ENCODE data around the gene RPL18.

Gene RPL18

GRCh38 chr19:48629297-48629598 is 10.3 kb upstream of the RPL18 start:
- no peak for DNase-seq

GRCh38 chr19:48628486-48629296 is 9.7 kb upstream of the RPL18 start:
- no peak for DNase-seq

GRCh38 chr19:48627865-48628314 is 8.9 kb upstream of the RPL18 start:
- DNase-seq = no peak

- no peak for DNase-seq
Measured at GRCh38 chr19:48627201-48627864, 8.4 kb upstream of the RPL18 start.

DNA sequence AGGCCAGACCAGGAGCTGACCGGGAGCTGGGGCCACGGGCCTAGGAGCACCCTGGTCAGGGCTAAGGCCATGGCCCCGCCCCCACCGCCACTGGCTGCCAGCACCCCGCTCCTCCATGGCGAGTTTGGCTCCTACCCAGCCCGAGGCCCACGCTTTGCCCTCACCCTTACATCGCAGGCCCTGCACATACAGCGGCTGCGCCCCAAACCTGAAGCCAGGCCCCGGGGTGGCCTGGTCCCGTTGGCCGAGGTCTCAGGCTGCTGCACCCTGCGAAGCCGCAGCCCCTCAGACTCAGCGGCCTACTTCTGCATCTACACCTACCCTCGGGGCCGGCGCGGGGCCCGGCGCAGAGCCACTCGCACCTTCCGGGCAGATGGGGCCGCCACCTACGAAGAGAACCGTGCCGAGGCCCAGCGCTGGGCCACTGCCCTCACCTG is 6.9 kb upstream of the RPL18 start:
- no peak for DNase-seq

- DNase-seq = no peak
Measured at GRCh38 chr19:48624791-48625723, 6.1 kb upstream of the RPL18 start.

- peak; percentile 99 for DNase-seq
Measured at GRCh38 chr19:48624067-48624594, 5.2 kb upstream of the RPL18 start.

DNA sequence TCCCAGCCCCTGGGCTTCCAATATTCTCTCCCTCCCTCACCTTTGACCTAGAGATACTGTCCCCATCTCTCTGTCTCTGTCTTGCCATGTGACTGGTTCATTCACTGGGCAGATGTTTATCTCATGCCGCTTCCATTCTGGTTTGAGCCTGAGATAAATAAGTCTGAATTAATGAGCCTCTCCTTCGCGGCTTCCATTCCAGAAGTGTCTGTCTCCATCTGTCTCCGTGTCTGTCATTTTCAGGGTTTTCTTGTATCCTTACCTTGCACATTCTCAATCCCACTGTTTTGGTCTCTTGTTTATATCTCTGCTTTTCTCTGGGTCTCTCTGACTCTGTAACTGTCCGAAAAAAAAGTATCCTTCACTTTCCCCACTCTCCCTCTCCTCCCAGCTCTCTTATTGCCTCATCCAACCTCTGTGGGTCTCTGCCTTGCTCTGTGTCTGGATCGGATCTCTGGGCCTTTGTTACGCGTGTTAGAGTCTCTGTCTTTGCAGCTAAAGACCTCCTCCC is 4.6 kb upstream of the RPL18 start:
- DNase-seq = no peak

DNA sequence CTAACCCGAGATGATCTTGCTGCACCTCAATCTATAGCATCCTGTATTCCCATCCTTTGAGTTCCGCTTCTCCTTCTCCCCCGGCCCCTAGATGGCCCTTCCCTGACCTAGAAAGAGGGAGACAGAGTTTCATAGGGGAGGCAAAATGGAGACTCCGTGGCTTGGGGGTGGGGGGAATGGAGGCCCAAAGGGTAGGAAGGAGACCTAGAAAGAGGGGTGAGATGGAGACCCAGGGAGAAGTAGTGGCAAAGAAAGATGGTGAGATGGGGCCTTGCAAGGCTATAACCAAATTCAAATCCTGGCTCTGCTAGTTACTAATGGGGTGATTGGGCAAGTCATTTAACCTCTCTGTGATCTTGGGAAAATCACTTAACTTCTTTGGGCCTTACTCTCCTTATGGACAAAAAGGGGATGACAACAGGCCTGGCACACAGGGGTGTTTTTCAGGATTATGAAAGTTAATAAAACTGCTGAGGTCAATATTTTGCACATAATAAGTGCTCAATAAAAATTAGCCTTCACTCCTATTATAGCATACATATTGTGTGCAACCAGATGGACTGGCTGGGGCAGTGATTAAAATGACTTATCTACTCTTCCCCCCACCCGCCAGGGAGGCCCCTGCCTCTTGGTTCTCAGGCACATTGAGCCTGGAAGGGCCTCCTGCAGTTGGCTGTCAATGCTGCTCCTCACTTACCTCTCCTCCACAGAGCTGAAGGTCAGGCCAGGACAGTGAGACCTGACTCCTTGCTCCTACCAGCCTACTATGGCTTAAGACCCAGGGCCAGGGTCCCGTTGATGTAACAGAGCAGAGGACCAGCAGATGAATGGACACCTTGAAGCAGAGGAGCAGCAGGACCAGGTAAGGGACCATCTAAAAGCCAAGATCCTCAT is 961 bp upstream of the RPL18 start:
- DNase-seq = no peak

DNA sequence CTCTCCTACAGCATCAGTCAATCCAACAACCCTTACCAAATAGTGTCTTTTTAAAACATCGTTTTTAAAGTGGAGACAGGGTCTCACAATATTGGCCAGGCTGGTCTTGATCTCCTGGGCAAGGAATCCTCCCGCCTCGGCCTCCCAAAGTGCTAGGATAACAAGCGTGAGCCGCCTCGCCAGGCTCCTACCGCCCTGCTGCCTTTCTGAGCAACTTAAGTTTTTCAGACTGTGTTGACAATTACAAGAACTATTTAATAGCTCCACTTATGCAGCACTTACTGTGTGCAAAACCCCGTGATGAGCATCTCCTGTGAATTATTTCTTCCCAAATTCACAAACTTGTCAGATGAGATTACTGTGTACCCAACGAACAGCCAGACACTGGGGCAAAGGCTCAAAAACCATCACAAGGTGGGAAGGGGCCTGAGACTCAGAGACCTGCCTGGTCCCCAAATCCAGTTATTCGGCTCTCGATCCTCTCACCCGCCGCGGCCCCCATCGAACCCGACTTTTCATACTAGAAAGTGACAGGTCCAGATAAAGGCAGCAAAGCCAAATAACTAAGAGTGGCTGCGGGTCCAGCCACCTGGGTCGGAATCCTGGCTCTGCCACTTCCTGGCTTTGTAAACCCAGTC is 581 bp downstream of the RPL18 start:
- DNase-seq = no peak

DNA sequence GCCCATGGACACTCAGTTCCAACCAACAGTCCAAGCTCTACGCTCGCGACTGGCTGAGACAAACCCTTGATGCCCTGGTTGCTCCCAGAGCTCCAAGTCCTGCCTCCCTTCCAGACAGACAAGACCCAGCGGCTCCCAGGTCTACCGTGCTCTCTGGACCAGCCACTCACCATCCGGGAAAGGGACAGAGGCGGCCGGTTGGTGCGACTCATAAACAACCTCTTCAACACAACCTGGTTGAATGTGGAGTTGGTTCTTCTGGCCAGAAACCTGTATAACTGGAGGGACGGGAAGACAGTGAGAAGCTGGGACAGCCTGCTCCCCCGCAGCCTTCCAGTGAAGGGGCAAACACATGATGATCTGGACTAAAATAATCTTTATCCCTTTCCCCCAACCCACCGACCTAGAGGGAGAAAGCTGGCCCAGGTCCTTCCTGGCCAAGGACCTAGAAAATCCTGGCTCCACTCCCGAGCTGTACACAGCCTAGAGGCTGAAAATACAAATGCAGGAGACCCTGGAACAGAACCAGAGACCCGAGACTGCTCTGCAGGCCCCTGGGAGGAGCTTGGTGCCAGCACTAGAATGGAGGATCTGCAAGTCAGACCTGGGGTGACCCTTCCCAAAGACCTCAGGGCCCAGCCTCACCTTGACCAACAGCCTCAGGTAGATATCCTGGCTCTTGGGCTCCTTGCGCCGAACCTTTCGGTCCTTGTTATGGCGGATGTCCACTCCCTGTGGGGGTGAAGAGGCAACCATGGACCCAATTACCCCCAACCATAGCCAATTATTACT is 1.6 kb downstream of the RPL18 start:
- peak in 1 of 2 experiments; percentile 49 for DNase-seq

DNA sequence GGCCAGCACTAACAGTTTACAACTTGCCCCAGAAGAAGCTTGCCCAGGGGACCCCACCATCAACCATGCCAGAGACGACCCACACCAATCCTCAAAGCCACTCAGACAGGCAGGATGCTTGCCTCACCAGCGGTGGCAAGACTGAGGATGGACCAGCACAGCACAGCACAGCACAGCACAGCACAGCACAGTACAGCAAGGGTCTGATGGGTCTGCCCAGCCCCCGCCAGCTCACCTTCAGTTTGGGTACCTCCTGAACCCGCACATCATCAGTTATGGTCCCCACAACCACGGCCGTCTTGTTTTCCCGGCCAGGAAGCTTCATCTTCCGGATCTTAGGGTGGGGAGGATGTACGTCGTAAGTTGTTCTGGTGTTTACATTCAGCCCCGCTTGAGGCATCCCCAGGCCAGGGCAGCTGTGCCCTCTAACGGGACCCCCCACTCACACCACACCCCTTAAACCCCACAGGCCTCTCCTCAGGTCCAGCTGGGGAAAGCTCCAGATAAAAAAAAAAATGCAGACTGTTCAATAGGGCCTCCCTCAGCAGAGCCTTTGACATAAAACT is 2.4 kb downstream of the RPL18 start:
- DNase-seq = no peak

- DNase-seq = no peak
Measured at GRCh38 chr19:48616041-48616436, 2.9 kb downstream of the RPL18 start.

DNA sequence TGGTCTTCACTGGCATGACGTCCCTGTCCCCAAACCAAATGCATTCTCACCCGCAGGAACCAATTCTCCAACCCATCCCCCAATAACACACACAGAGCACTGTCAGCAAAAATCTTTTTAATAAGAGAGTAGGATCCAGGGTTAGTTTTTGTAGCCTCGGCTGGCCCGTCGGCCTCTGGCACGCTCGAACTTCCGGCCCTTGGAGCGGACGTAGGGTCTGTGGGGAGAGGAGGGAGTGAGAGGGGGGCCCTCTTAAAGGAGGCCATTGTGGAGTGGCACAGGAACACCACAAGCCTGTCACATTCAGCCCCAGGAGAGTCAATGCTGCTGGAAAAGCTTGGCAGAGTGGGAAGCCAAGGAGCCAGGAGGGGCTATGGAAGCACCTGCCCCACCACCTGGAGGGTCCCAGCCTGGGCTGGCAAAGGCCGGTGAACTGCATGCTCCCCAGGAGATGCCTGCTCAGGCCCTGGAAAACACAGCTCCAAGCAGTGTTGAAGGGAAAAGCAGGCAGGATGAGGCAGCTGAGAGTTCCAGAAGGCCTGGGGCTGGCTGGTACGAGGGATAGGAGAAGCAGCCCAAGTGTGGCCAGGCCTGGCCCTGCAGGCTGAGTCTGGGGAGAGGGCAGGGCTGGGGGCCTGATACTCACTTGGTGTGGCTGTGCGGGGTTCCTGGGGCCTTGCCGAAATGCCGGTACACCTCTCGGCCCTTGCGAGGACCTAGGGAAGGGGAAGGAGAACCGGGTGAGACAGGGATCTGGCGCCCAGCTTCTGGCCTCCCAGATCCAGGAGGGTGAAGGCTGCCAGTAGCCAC is 3.5 kb downstream of the RPL18 start:
- no peak for DNase-seq

DNA sequence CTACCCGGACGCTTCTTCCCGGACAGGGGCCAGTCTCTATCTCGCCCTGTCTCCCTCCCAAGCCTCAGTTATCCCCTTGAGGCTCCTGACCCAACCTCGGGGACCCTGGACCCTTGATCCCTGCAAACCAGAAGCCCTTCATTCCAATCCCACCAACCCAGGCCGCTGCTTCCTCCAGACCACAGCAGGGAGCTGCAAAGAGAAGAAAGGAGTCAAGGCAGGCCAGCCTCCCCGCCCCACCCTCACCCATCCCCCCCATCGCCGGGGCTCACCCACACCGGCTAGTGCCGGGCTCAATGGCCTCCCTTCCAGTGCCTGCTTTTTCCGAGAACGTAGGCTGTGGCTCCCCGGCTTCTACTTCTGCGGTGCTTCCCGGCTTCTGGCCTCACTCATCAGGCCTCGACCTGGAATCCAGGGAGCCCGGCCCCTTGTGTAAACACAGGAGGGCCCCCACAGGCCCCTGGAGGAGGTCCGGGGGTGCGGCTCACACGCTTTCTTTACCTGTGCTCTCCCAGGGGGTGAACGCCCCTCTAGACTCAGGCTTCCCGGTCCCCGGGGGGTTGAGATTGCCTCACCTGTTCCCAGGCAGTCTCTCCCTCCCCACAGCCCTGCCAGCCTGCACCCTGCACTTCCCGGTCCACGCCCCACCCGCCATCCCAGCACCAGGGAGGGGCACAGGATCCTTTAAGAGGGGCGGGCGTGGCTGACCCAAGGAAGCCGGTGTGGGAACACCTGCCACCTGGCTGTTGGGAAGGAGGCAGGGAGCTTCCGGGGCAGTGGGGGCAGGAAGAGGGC is 4.3 kb downstream of the RPL18 start, which contains the start of gene FAM83E:
TSS of gene FAM83E (minus strand) at position 641 of the 795 bp plus-strand sequence. CDS start 1,704 bp downstream, outside the sequence.
- no peak for DNase-seq

- no peak for DNase-seq
Measured at GRCh38 chr19:48613852-48614435, 5.0 kb downstream of the RPL18 start.

- no peak for DNase-seq
Measured at GRCh38 chr19:48613024-48613851, 5.7 kb downstream of the RPL18 start.

All from NCI-H446 (cell line).